GM23338 (cell line): Measurements from ENCODE around the gene IFNE. TPM values are rescaled to one million over a fixed set of nuclear protein-coding genes. Genes with fewer than 3 reads are reported as not detected.

Experiments used
- ATAC-seq: fragments of 200-7000 bp; cut with Tn5 transposase; 3 replicates; pipeline ENCODE4 v1.9.1; 2020
- DNase-seq: peaks from one replicate; pipeline ENCODE4 v3.0.0-alpha.2; 2015; ENCODE audit warnings: low spot score
- H2AFZ ChIP-seq: fragments of 200-600 bp; sonication (generic); 2 replicates; pipeline ENCODE4 v1.8.0; 2016; ENCODE audit warnings: antibody characterized with exemption, mild to moderate bottlenecking, moderate library complexity
- H3F3A ChIP-seq: fragments of 200-600 bp; sonication (generic); replicated peaks from 2 replicates; pipeline ENCODE4 v1.8.0; 2017; ENCODE audit warnings: antibody characterized with exemption, mixed run types, low read depth
- H3K27ac ChIP-seq: fragments of 200-600 bp; sonication (generic); 2 replicates; pipeline ENCODE4 v1.6.1; 2016; ENCODE audit warnings: low read depth
- H3K27me3 ChIP-seq: fragments of 200-600 bp; sonication (generic); 2 replicates; pipeline ENCODE4 v1.8.0; 2016; ENCODE audit warnings: mild to moderate bottlenecking, mixed run types, moderate library complexity; ENCODE audit not compliant: insufficient read depth
- H3K36me3 ChIP-seq: fragments of 200-600 bp; sonication (generic); 2 replicates; pipeline ENCODE4 v1.8.0; 2016; ENCODE audit warnings: mild to moderate bottlenecking; ENCODE audit not compliant: insufficient read depth
- H3K4me1 ChIP-seq: fragments of 200-600 bp; sonication (generic); 2 replicates; pipeline ENCODE4 v1.8.0; 2016; ENCODE audit warnings: mild to moderate bottlenecking, moderate library complexity; ENCODE audit not compliant: insufficient read depth
- H3K4me2 ChIP-seq: fragments of 200-600 bp; sonication (generic); 2 replicates; pipeline ENCODE4 v1.7.1; 2017; ENCODE audit warnings: mixed run types
- H3K4me3 ChIP-seq: fragments of 200-600 bp; sonication (generic); 2 replicates; pipeline ENCODE4 v1.6.1; 2016; ENCODE audit warnings: mixed run types
- H3K79me2 ChIP-seq: fragments of 200-600 bp; sonication (generic); replicated peaks from 2 replicates; pipeline ENCODE4 v1.8.0; 2017; ENCODE audit warnings: mild to moderate bottlenecking; ENCODE audit not compliant: insufficient read depth
- H3K9me2 ChIP-seq: fragments of 200-600 bp; sonication (generic); 2 replicates; pipeline ENCODE4 v1.8.0; 2017; ENCODE audit not compliant: insufficient read depth
- H4K20me1 ChIP-seq: fragments of 200-600 bp; sonication (generic); replicated peaks from 2 replicates; pipeline ENCODE4 v1.8.0; 2017; ENCODE audit warnings: mild to moderate bottlenecking; ENCODE audit not compliant: insufficient read depth
- H3K27ac Mint-ChIP-seq: 2 replicates; pipeline ENCODE4 v1.8.0; 2020; ENCODE audit warnings: inconsistent platforms, mild to moderate bottlenecking, moderate library complexity, mixed read lengths
- H3K27me3 Mint-ChIP-seq: 3 replicates; pipeline ENCODE4 v1.8.0; 2022; ENCODE audit warnings: low read depth, mild to moderate bottlenecking, moderate library complexity, mixed read lengths, inconsistent platforms; ENCODE audit not compliant: insufficient read depth, poor library complexity
- H3K36me3 Mint-ChIP-seq: 3 replicates; pipeline ENCODE4 v1.8.0; 2021; ENCODE audit warnings: low read depth, mild to moderate bottlenecking, inconsistent platforms, moderate library complexity, mixed read lengths
- H3K4me1 Mint-ChIP-seq: 3 replicates; pipeline ENCODE4 v1.8.0; 2020; ENCODE audit warnings: mild to moderate bottlenecking, inconsistent platforms, mixed read lengths
- H3K4me3 Mint-ChIP-seq: 3 replicates; pipeline ENCODE4 v1.8.0; 2021; ENCODE audit warnings: moderate library complexity, mild to moderate bottlenecking, inconsistent platforms, mixed read lengths
- H3K9me3 Mint-ChIP-seq: 3 replicates; pipeline ENCODE4 v1.8.0; 2020; ENCODE audit warnings: moderate library complexity, mild to moderate bottlenecking, inconsistent platforms, mixed read lengths
- CREB1 ChIP-seq: fragments of 250-450 bp; sonication (Bioruptor Pico); IDR thresholded peaks from 2 replicates; pipeline ENCODE4 v1.5.0; 2020; ENCODE audit warnings: low read depth, mild to moderate bottlenecking, moderate library complexity
- CTCF ChIP-seq, 2 experiments: fragments of 200-600 bp in 1 of 2; sonication (generic) in 1 of 2; conservative IDR thresholded peaks; 2 replicates each; pipeline versions ENCODE4 v1.5.1 to v1.6.1; 2016 to 2017; ENCODE audit warnings: antibody characterized with exemption in 2 of 2, low read depth in 2 of 2, mild to moderate bottlenecking in 2 of 2, moderate library complexity in 1 of 2
- EZH2phosphoT487 ChIP-seq: fragments of 200-600 bp; sonication (generic); IDR thresholded peaks from one replicate; pipeline ENCODE4 v1.8.1; 2018; ENCODE audit warnings: antibody characterized with exemption; ENCODE audit not compliant: unreplicated experiment
- REST ChIP-seq: IDR thresholded peaks from one replicate; pipeline ENCODE4 v1.6.1; 2018; ENCODE audit warnings: antibody characterized with exemption; ENCODE audit not compliant: unreplicated experiment
- STAT1 ChIP-seq: IDR thresholded peaks from one replicate; pipeline ENCODE4 v1.6.1; 2016; ENCODE audit warnings: antibody characterized with exemption; ENCODE audit not compliant: unreplicated experiment
- ZNF331 ChIP-seq: fragments of 250-450 bp; sonication (Bioruptor Pico); IDR thresholded peaks from 2 replicates; pipeline ENCODE4 v1.5.0; 2020; ENCODE audit warnings: low read depth, mild to moderate bottlenecking, moderate library complexity
- ZNF462 ChIP-seq: fragments of 250-450 bp; sonication (Bioruptor Pico); IDR thresholded peaks from 2 replicates; pipeline ENCODE4 v1.5.0; 2020; ENCODE audit warnings: mild to moderate bottlenecking, moderate library complexity
- polyA plus RNA-seq: library from polyadenylated mRNA; unstranded; fragments of >200 nt; fragmentation: Nextera tagmentation; extraction: Ambion mirVana; gene quantifications from 2 replicates; pipeline ENCODE4 v1.2.1, GENCODE V29; 2016
- total RNA-seq: library from RNA; depleted of rRNA; stranded (reverse); fragments of >200 nt; shearing (Covaris generic); gene quantifications from 2 replicates; pipeline ENCODE4 v1.2.3, GENCODE V29; 2014

Gene IFNE
- total and polyA plus RNA-seq, 2 experiments from 2014 or later: 0.21 TPM; not detected in 1

- TF ChIP-seq CTCF (conservative IDR thresholded peaks at IDR 0.05; ENCODE audit: low read depth in 2 of 2) (no peak), STAT1 (no peak), ZNF331 (CRISPR knock-in tag) (no peak), CREB1 (CRISPR knock-in tag) (no peak)
Observed at GRCh38 chr9:21499912-21500311, 17.8 kb upstream of the IFNE start (continued).

GRCh38 chr9:21491756-21492155 lies 9.6 kb upstream of the IFNE start:
- DNase-seq (no peak), ATAC-seq (no peak)
- no peak overlapping the region for H3K27ac Mint-ChIP-seq
- H3K4me3 ChIP-seq: no peak overlapping the region
- TF ChIP-seq CREB1 (CRISPR knock-in tag) (no peak), EZH2phosphoT487 (no peak), REST (no peak), CTCF (conservative IDR thresholded peaks at IDR 0.05; ENCODE audit: low read depth in 2 of 2) (peak in 1 of 2 experiments; percentile 30; a peak in 2 of 4 replicates), ZNF462 (CRISPR knock-in tag) (no peak)
- H3K9me2 ChIP-seq: no peaks in the 10 kb centered on the region
- no peaks in the 10 kb centered on the region for H3K79me2 ChIP-seq
- no peaks in the 10 kb centered on the region for H4K20me1 ChIP-seq
- H3K4me1 ChIP-seq: peaks cover 10% of the 10 kb centered on the region
- no peaks in the 10 kb centered on the region for H3K9me3 Mint-ChIP-seq
- H3F3A ChIP-seq: no peaks in the 10 kb centered on the region
- no peaks in the 10 kb centered on the region for H3K36me3 Mint-ChIP-seq
- H3K27ac ChIP-seq: no peak overlapping the region
- H3K27me3 ChIP-seq: no peaks in the 10 kb centered on the region
- H3K4me1 Mint-ChIP-seq: peaks cover 19% of the 10 kb centered on the region
- H3K4me3 Mint-ChIP-seq: no peak overlapping the region
- no peaks in the 10 kb centered on the region for H3K36me3 ChIP-seq
- no peak overlapping the region for H2AFZ ChIP-seq
- no peak overlapping the region for H3K4me2 ChIP-seq
- H3K27me3 Mint-ChIP-seq: no peaks in the 10 kb centered on the region
